ENCODE data around the gene LIMA1. TPM values are rescaled to one million over a fixed set of nuclear protein-coding genes. Genes with fewer than 3 reads are reported as not detected.
"Not testable (repeated sequence)": the region's sequence is repeated elsewhere in the genome, so short reads cannot be mapped to it uniquely, and the experiment has no call there.

LIMA1 gene
- polyA plus RNA-seq, 3 donors: 15.9 to 134 (median 108) TPM

DNA sequence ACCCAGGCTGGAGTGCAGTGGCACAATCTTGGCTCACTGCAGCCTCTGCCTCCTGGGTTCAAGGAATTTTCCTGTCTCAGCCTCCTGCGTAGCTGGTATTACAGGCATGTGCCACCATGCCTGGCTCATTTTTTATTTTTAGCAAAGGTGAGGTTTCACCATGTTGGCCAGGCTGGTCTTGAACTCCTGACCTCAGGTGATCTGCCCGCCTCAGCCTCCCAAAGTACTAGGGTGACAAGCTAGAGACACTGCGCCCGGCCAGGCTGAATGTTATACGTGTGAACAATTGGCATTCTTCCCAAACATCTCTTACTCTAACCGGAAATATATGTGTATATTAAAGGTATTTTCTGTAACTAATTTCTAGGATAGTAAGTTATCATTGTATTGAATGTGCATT is 13.2 kb upstream of the LIMA1 start:
- 83 to 86% (median 85%) methylated on average over 6 of the region's 6 CpGs for WGBS, 3 donors
- H3K27ac ChIP-seq (ENCODE audit: low read depth, low read length): no peak overlapping the region

DNA sequence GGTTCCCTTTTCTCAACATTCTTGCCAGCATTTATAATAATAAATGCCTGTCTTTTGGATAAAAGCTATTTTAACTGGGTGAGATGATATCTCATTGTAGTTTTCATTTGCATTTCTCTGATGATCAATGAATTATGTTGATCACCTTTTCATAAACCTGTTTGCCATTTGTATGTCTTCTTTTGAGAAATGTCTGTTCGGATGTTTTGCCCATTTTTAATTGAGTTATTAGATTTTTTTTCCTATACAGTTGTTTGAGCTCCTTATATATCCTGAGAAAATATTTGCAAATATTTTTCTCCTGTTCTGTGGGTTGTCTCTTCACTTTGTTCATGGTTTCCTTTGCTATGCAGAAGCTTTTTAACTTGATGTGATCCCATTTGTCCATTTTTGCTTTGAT is 8.1 kb upstream of the LIMA1 start:
- no peak overlapping the region for H3K27ac ChIP-seq (ENCODE audit: low read depth, low read length)
- 96 to 100% (median 97%) methylated on average over 1 of the region's 1 CpG for WGBS, 3 donors

GRCh38 chr12:50290692-50291091 is 7.4 kb upstream of the LIMA1 start:
- not testable (repeated sequence) for H3K27ac ChIP-seq (ENCODE audit: low read depth, low read length)
- 81 to 90% (median 85%) methylated on average over 3 of the region's 3 CpGs for WGBS, 3 donors

- no peak overlapping the region for H3K27ac ChIP-seq (ENCODE audit: low read depth, low read length)
- 96 to 98% (median 96%) methylated on average over 7 of the region's 7 CpGs for WGBS, 3 donors
Observed at GRCh38 chr12:50287271-50287670, 4.0 kb upstream of the LIMA1 start.

DNA sequence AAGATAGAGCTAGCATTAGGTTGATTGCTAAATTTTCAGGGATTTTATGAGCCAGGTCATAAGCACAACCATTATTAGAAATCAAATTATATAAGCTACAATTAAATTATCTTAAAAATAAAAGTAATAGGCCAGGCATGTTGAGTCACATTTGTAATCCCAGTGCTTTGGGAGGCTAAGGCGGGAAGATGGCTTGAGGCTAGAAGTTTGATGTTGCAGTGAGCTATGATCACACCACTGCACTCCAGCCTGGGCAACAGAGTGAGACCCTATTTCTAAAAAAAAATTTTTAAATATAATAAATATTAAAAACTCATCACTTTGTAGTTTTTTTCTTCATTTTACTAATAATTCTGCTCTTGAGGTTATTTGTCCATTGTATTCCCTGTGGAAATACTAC is 1.9 kb upstream of the LIMA1 start:
- H3K27ac ChIP-seq (ENCODE audit: low read depth, low read length): no peak overlapping the region
- WGBS, 3 donors: 95 to 100% (median 97%) methylated on average over 1 of the region's 1 CpG

DNA sequence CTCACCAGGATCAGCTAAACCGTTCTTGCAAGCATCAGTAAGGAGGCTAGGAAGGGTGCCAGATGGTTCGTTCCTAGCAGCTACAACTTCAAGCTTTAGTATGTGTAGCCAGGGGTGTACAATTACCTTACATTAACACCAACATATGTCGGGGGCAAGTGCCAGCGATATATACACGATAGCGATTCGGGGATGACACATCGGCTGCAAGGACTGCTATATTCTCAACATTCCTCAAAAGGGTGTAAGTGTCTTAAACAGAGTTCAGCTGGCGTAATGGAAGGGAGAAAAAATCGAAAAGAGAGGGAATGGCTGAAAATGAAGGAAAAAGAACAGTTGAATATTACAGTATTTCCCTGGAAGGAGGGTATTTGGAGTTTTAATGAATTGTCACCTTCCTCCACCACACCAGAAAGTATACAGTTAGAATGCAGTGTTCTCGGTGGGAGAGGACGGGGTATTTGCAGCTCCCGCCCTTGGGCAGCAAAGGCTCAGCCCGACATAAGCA is 545 bp downstream of the LIMA1 start:
- 5 to 16% (median 13%) methylated on average over 14 of the region's 14 CpGs for WGBS, 3 donors
- peak overlapping the region; percentile 35 for H3K27ac ChIP-seq (ENCODE audit: low read depth, low read length)

DNA sequence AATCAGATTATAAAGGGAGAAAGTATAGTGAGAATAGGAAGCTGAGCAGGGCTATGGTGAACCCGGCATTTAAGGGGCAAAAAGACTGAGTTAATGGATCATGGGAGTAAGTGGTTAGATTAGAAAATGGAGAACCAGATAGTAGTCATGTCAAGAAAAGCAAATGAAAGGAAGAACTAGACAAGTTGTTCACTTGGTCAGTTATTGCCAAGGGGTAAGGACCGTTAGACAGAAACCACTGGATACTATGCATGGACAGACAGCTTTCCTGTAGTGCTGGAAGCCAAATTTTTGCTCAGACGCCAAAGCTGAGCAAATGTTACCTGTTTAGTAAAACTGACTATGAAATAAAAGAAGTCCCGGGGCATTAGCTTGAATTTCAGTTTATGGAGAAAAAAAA is 3.8 kb downstream of the LIMA1 start:
- no peak overlapping the region for H3K27ac ChIP-seq (ENCODE audit: low read depth, low read length)
- WGBS, 3 donors: 86 to 91% (median 87%) methylated on average over 4 of the region's 4 CpGs

- H3K27ac ChIP-seq (ENCODE audit: low read depth, low read length): peak overlapping the region; percentile 14
- WGBS, 3 donors: 68 to 78% (median 78%) methylated on average over 3 of the region's 3 CpGs
Observed at GRCh38 chr12:50276912-50277671, 6.2 kb downstream of the LIMA1 start.

GRCh38 chr12:50276068-50276467 is 7.3 kb downstream of the LIMA1 start:
- WGBS, 3 donors: 71 to 97% (median 92%) methylated on average over 2 of the region's 2 CpGs
- no peak overlapping the region for H3K27ac ChIP-seq (ENCODE audit: low read depth, low read length)

DNA sequence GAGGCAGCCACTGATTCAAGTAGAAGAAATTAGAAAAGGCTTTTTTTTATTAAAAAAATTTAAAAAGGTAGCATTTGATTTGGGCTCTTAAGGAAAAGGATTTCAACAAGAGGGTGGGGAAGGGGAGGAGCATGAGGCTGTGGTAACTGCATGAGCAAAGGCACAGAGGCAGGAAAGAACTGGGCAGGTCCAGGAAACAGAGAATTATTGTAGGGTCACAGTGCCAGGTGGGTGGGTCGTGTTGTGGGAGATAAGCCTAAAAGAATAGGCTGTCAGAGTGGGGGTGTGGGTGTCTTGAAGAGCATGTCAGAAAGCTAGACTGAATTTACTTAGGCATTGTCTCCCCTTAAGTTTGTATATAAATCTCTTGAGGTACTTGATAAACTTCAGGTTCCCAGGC is 7.8 kb downstream of the LIMA1 start:
- H3K27ac ChIP-seq (ENCODE audit: low read depth, low read length): no peak overlapping the region
- 9 to 13% (median 9%) methylated on average over 1 of the region's 1 CpG for WGBS, 3 donors

- WGBS, 3 donors: 87 to 97% (median 90%) methylated on average over 5 of the region's 5 CpGs
- H3K27ac ChIP-seq (ENCODE audit: low read depth, low read length): not testable (repeated sequence)
Observed at GRCh38 chr12:50275127-50275526, 8.2 kb downstream of the LIMA1 start.

GRCh38 chr12:50271724-50272247 is 11.5 kb downstream of the LIMA1 start:
- 30 to 49% (median 45%) methylated on average over 2 of the region's 2 CpGs for WGBS, 3 donors
- no peak overlapping the region for H3K27ac ChIP-seq (ENCODE audit: low read depth, low read length)

DNA sequence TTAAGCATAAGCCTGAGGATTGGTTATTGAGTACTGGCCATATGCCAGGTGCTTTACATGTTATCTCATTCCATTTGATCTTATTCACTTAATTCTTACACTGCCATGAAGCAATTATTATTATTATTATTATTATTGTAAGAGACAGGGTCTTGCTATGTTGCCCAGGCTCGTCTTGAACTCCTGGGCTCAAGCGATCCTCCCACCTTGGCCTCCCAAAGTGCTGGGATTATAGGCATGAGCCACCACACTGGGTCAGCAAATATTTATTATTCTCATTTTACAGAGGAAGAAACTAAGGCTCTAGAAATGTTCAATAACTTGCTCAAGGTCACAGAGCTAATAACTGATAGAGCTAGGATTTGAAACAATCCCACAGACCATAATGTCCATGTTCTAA is 14.8 kb downstream of the LIMA1 start:
- WGBS, 3 donors: 95 to 99% (median 98%) methylated on average over 2 of the region's 2 CpGs
- H3K27ac ChIP-seq (ENCODE audit: low read depth, low read length): no peak overlapping the region

GRCh38 chr12:50265770-50266524 is 17.4 kb downstream of the LIMA1 start:
- H3K27ac ChIP-seq (ENCODE audit: low read depth, low read length): no peak overlapping the region
- 70 to 81% (median 78%) methylated on average over 1 of the region's 1 CpG for WGBS, 3 donors

GRCh38 chr12:50263832-50264231 is 19.5 kb downstream of the LIMA1 start:
- H3K27ac ChIP-seq (ENCODE audit: low read depth, low read length): no peak overlapping the region
- 88 to 98% (median 97%) methylated on average over 2 of the region's 2 CpGs for WGBS, 3 donors

- WGBS, 3 donors: 82 to 96% (median 87%) methylated on average over 3 of the region's 3 CpGs
- no peak overlapping the region for H3K27ac ChIP-seq (ENCODE audit: low read depth, low read length)
Observed at GRCh38 chr12:50261654-50262053, 21.7 kb downstream of the LIMA1 start.

GRCh38 chr12:50258167-50258551 is 25.2 kb downstream of the LIMA1 start:
- H3K27ac ChIP-seq (ENCODE audit: low read depth, low read length): no peak overlapping the region
- WGBS, 3 donors: 52 to 63% (median 60%) methylated on average over 5 of the region's 5 CpGs

- no peak overlapping the region for H3K27ac ChIP-seq (ENCODE audit: low read depth, low read length)
- 31 to 56% (median 48%) methylated on average over 6 of the region's 6 CpGs for WGBS, 3 donors
Observed at GRCh38 chr12:50257236-50258166, 25.8 kb downstream of the LIMA1 start.
